Prostate gland (tissue), 2 donors: Measurements from ENCODE around the gene DLEC1.

Source experiments
- CTCF ChIP-seq, 4 experiments: fragments of 200-600 bp in 2 of 4; fragments of 450-650 bp in 2 of 4; sonication (generic) in 2 of 4; IDR thresholded peaks; 1 replicate in 3 of 4; 2 replicates in 1 of 4; pipeline ENCODE4 v1.5.1; 2016 to 2019; ENCODE audit warnings: antibody characterized with exemption in 4 of 4, mild to moderate bottlenecking in 2 of 4, moderate library complexity in 2 of 4
- POLR2A ChIP-seq: fragments of 450-650 bp; IDR thresholded peaks from one replicate; pipeline ENCODE4 v1.6.1; 2016; ENCODE audit warnings: antibody characterized with exemption, mild to moderate bottlenecking

- TF ChIP-seq CTCF (IDR thresholded peaks at IDR 0.05) (no peak), POLR2A (no peak)
These were observed 46.4 kb downstream of the DLEC1 start for GRCh38 chr3:38085311-38085942.
